ENCODE results near the gene GDF2.

DNA sequence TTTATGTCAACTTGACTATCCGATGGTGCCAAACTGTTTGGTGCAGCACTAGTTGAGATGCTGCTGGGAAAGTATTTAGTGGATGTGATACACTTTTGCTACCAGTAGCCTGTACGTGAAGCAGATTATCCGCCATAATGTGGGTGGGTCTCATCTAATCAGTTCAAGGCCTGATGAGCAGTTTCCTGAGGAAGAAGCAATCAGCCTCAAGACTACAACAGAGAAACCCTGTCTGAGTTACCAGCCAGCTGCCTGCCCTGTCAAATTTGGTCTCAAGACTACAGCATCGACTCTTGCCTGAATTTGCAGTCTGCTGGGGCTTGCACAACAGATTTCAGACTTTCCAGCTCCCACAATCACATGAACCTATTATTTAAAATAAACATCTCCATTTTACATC lies 15.1 kb downstream of the GDF2 start:
- no peak for TF ChIP-seq JUND (IDR thresholded peaks at IDR 0.05; ENCODE audit: low read depth, low read length)
- TF ChIP-seq, protein P1, sequence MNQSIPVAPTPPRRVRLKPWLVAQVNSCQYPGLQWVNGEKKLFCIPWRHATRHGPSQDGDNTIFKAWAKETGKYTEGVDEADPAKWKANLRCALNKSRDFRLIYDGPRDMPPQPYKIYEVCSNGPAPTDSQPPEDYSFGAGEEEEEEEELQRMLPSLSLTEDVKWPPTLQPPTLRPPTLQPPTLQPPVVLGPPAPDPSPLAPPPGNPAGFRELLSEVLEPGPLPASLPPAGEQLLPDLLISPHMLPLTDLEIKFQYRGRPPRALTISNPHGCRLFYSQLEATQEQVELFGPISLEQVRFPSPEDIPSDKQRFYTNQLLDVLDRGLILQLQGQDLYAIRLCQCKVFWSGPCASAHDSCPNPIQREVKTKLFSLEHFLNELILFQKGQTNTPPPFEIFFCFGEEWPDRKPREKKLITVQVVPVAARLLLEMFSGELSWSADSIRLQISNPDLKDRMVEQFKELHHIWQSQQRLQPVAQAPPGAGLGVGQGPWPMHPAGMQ (IDR thresholded peaks at IDR 0.05; ENCODE audit: borderline replicate concordance), result no peak
- TF ChIP-seq NRF1 (conservative IDR thresholded peaks at IDR 0.05; ENCODE audit: low read depth, low read length), result no peak
- no peak for TF ChIP-seq BACH1 (IDR thresholded peaks at IDR 0.05; ENCODE audit: borderline replicate concordance)
- no peak for TF ChIP-seq REST (IDR thresholded peaks at IDR 0.05; ENCODE audit: low read depth, low read length)
- no peak for TF ChIP-seq SREBF1 (IDR thresholded peaks at IDR 0.05; ENCODE audit: low read length)
- no peak for TF ChIP-seq CTCF (IDR thresholded peaks at IDR 0.05 in 2 of 3, conservative IDR thresholded peaks at IDR 0.05 in 1 of 3; ENCODE audit: control insufficient read depth in 2 of 3, extremely low read depth in 1 of 3, insufficient read depth in 1 of 3, low read depth in 3 of 3, low read length in 3 of 3)
- TF ChIP-seq, protein P2, sequence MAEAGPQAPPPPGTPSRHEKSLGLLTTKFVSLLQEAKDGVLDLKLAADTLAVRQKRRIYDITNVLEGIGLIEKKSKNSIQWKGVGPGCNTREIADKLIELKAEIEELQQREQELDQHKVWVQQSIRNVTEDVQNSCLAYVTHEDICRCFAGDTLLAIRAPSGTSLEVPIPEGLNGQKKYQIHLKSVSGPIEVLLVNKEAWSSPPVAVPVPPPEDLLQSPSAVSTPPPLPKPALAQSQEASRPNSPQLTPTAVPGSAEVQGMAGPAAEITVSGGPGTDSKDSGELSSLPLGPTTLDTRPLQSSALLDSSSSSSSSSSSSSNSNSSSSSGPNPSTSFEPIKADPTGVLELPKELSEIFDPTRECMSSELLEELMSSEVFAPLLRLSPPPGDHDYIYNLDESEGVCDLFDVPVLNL (IDR thresholded peaks at IDR 0.05; ENCODE audit: low read depth, low read length), result no peak
- TF ChIP-seq EGR1 (IDR thresholded peaks at IDR 0.05; ENCODE audit: borderline replicate concordance in 1 of 2, low read depth in 2 of 2, low read length in 2 of 2), result no peak

Data from GM12878 (cell line).